HG03354 (cell line): ENCODE data around the gene MAFF.
"Not testable (repeated sequence)": the region's sequence is repeated elsewhere in the genome, so short reads cannot be mapped to it uniquely, and the experiment has no call there.

ENCODE experiments used
- ATAC-seq: cut with Tn5 transposase; IDR thresholded peaks from one replicate; pipeline ENCODE4 v1.9.1; 2021; ENCODE audit warnings: mild to moderate bottlenecking; ENCODE audit not compliant: unreplicated experiment, poor library complexity, severe bottlenecking

The MAFF gene

GRCh38 chr22:38220653-38221386 lies 19.0 kb downstream of the MAFF start:
- ATAC-seq, result no peak

- ATAC-seq, result no peak
These were observed 19.6 kb downstream of the MAFF start for GRCh38 chr22:38221407-38221806.

GRCh38 chr22:38221908-38222796 lies 20.4 kb downstream of the MAFF start:
- no peak for ATAC-seq

GRCh38 chr22:38222797-38223119 lies 21.0 kb downstream of the MAFF start:
- no peak for ATAC-seq

GRCh38 chr22:38223289-38223960 lies 21.6 kb downstream of the MAFF start:
- no peak for ATAC-seq

- ATAC-seq, result no peak
These were observed 25.3 kb downstream of the MAFF start for GRCh38 chr22:38226853-38227649.

GRCh38 chr22:38228326-38228872 lies 26.6 kb downstream of the MAFF start:
- ATAC-seq, result no peak

- no peak for ATAC-seq
These were observed 27.3 kb downstream of the MAFF start for GRCh38 chr22:38228873-38229740.

- no peak for ATAC-seq
These were observed 28.5 kb downstream of the MAFF start for GRCh38 chr22:38230108-38230825.

GRCh38 chr22:38230916-38231315 lies 29.1 kb downstream of the MAFF start:
- ATAC-seq, result no peak

GRCh38 chr22:38232196-38232595 lies 30.4 kb downstream of the MAFF start:
- no peak for ATAC-seq

GRCh38 chr22:38233427-38233826 lies 31.6 kb downstream of the MAFF start:
- no peak for ATAC-seq

GRCh38 chr22:38233856-38234255 lies 32.1 kb downstream of the MAFF start:
- not testable (repeated sequence) for ATAC-seq

GRCh38 chr22:38235240-38235850 lies 33.6 kb downstream of the MAFF start:
- no peak for ATAC-seq

- no peak for ATAC-seq
These were observed 35.0 kb downstream of the MAFF start for GRCh38 chr22:38236786-38237185.

- ATAC-seq, result no peak
These were observed 36.8 kb downstream of the MAFF start for GRCh38 chr22:38238519-38239071.

- no peak for ATAC-seq
These were observed 37.4 kb downstream of the MAFF start for GRCh38 chr22:38239101-38239761.
